HepG2 (cell line): Measurements from ENCODE around the gene CKMT2. TPM values are rescaled to one million over a fixed set of nuclear protein-coding genes. Genes with fewer than 3 reads are reported as not detected.

Experiments used
- ATAC-seq: fragments of 200-7000 bp; cut with Tn5 transposase; 3 replicates; pipeline ENCODE4 v1.9.1; 2020; ENCODE audit warnings: mild to moderate bottlenecking, moderate library complexity
- BruUV-seq: library from RNA; stranded (reverse); fragments of 400-500 nt; replicated peaks from 2 replicates; lab custom pipeline; 2021; lab: Mats Ljungman, UMichigan
- CTCF ChIA-PET: fragments of 300-600 bp; formaldehyde crosslinking; extraction: SDS; loops from one replicate; lab custom pipeline; 2021; ENCODE audit warnings: low total read pairs, inconsistent platforms, low intra/inter-chr PET ratio; lab: Yijun Ruan, JAX
- POLR2A ChIA-PET: fragments of 350-600 bp; sonication (Branson Sonifier 250); formaldehyde crosslinking; loops from one replicate; lab custom pipeline; 2020; ENCODE audit warnings: antibody characterized with exemption, inconsistent platforms; lab: Yijun Ruan, JAX
- DNase-seq: peaks from one replicate; pipeline ENCODE4 v3.0.0-alpha.2; 2015; ENCODE audit warnings: low spot score
- FAIRE-seq: peaks from 3 replicates; lab custom pipeline; 2011; peaks lifted over from hg19 to GRCh38; lab: Jason Lieb, UNC
- H2AFZ ChIP-seq: one replicate; pipeline ENCODE4 v1.6.1; 2011; ENCODE audit warnings: low read length, inconsistent platforms
- H3K27ac ChIP-seq: fragments of 300-600 bp; 3 replicates; pipeline ENCODE4 v1.8.0; 2011; ENCODE audit warnings: mixed run types, mild to moderate bottlenecking, mixed read lengths, low read length, inconsistent platforms; ENCODE audit not compliant: insufficient read depth; ENCODE audit errors: extremely low read length
- H3K27me3 ChIP-seq, 2 experiments: fragments of 200-600 bp in 1 of 2; 2 replicates in 1 of 2; 3 replicates in 1 of 2; pipeline versions ENCODE4 v1.6.0 to v1.8.0; 2011; ENCODE audit warnings: low read length in 2 of 2, mild to moderate bottlenecking in 2 of 2, moderate library complexity in 2 of 2, inconsistent platforms in 1 of 2; ENCODE audit not compliant: insufficient read depth in 2 of 2, control insufficient read depth in 1 of 2
- H3K36me3 ChIP-seq, 2 experiments: fragments of 200-600 bp in 1 of 2; replicated peaks in 1 of 2; 2 replicates in 1 of 2; 3 replicates in 1 of 2; pipeline versions ENCODE4 v1.5.1 to v1.8.0; 2011; ENCODE audit warnings: low read length in 2 of 2, inconsistent platforms in 1 of 2; ENCODE audit not compliant: insufficient read depth in 2 of 2, control insufficient read depth in 1 of 2
- H3K4me1 ChIP-seq: 2 replicates; pipeline ENCODE4 v1.5.1; 2012; ENCODE audit warnings: low read length, inconsistent platforms; ENCODE audit not compliant: insufficient read depth
- H3K4me2 ChIP-seq: 2 replicates; pipeline ENCODE4 v1.6.0; 2011; ENCODE audit warnings: low read depth, low read length, inconsistent platforms
- H3K4me3 ChIP-seq, 3 experiments: fragments of 200-600 bp in 1 of 3; sonication (generic), shearing (Covaris generic) in 1 of 3; replicated peaks in 1 of 3; 2 replicates each; pipeline ENCODE4 v1.5.1; 2011 to 2016; ENCODE audit warnings: low read length in 3 of 3, inconsistent platforms in 2 of 3, low read depth in 2 of 3, mild to moderate bottlenecking in 2 of 3, control low read depth in 1 of 3, mixed read lengths in 1 of 3; ENCODE audit not compliant: insufficient read depth in 1 of 3
- H3K79me2 ChIP-seq: one replicate; pipeline ENCODE4 v1.6.1; 2011; ENCODE audit warnings: low read length, inconsistent platforms; ENCODE audit not compliant: insufficient read depth
- H3K9ac ChIP-seq: 2 replicates; pipeline ENCODE4 v1.6.0; 2011; ENCODE audit warnings: mild to moderate bottlenecking, low read depth, low read length, inconsistent platforms; ENCODE audit not compliant: insufficient read depth
- H3K9me3 ChIP-seq: 2 replicates; pipeline ENCODE4 v1.5.1; 2012; ENCODE audit warnings: mild to moderate bottlenecking, low read length
- H4K20me1 ChIP-seq: 2 replicates; pipeline ENCODE4 v1.6.0; 2011; ENCODE audit warnings: inconsistent platforms, mild to moderate bottlenecking, low read length, moderate library complexity; ENCODE audit not compliant: insufficient read depth
- ATF6 ChIP-seq: sonication (generic); formaldehyde crosslinking; conservative IDR thresholded peaks from 2 replicates; pipeline ENCODE4 v1.4.0; 2020; ENCODE audit warnings: missing genetic modification reagents
- CBX1 ChIP-seq: IDR thresholded peaks from one replicate; pipeline ENCODE4 v1.6.1; 2016; ENCODE audit warnings: antibody characterized with exemption, low read depth
- CERS6 ChIP-seq: sonication (generic); formaldehyde crosslinking; IDR thresholded peaks from 2 replicates; pipeline ENCODE4 v1.5.0; 2020; ENCODE audit warnings: missing genetic modification reagents
- FOXC1 ChIP-seq: sonication (generic); formaldehyde crosslinking; IDR thresholded peaks from 2 replicates; pipeline ENCODE4 v1.8.0; 2022; ENCODE audit warnings: mild to moderate bottlenecking, missing genetic modification reagents, borderline replicate concordance
- HNF4G ChIP-seq, 2 experiments: sonication (generic) in 1 of 2; formaldehyde crosslinking in 1 of 2; IDR thresholded peaks; 2 replicates each; pipeline versions ENCODE4 v1.4.0 to v1.6.1; 2011 to 2020; ENCODE audit warnings: borderline replicate concordance in 2 of 2, low read depth in 2 of 2, mild to moderate bottlenecking in 2 of 2, low read length in 1 of 2, missing genetic modification reagents in 1 of 2, moderate library complexity in 1 of 2
- HOXA9 ChIP-seq: sonication (generic); formaldehyde crosslinking; IDR thresholded peaks from 2 replicates; pipeline ENCODE4 v1.8.1; 2022; ENCODE audit warnings: missing genetic modification reagents, mild to moderate bottlenecking, moderate library complexity, borderline replicate concordance
- MEIS2 ChIP-seq: sonication (generic); formaldehyde crosslinking; IDR thresholded peaks from 2 replicates; pipeline ENCODE4 v1.9.0; 2021; ENCODE audit warnings: mild to moderate bottlenecking, missing genetic modification reagents
- NCOR1 ChIP-seq: fragments of 200-600 bp; sonication (generic); IDR thresholded peaks from 2 replicates; pipeline ENCODE4 v1.7.0; 2017; ENCODE audit warnings: antibody characterized with exemption, low read length, borderline replicate concordance
- NFIB ChIP-seq: sonication (generic); formaldehyde crosslinking; IDR thresholded peaks from 2 replicates; pipeline ENCODE4 v1.9.0; 2021; ENCODE audit warnings: missing genetic modification reagents, mild to moderate bottlenecking, borderline replicate concordance
- RBAK ChIP-seq: sonication (generic); formaldehyde crosslinking; IDR thresholded peaks from 2 replicates; pipeline ENCODE4 v1.5.1; 2020; ENCODE audit warnings: mild to moderate bottlenecking, missing genetic modification reagents
- RBM22 ChIP-seq: fragments of 200-400 bp; formaldehyde crosslinking; optimal IDR thresholded peaks from 2 replicates; pipeline ENCODE3; 2017; ENCODE audit warnings: mild to moderate bottlenecking, low read length, moderate library complexity
- ZBTB38 ChIP-seq: sonication (generic); formaldehyde crosslinking; IDR thresholded peaks from 2 replicates; pipeline ENCODE4 v1.5.1; 2020; ENCODE audit warnings: mild to moderate bottlenecking, missing genetic modification reagents
- ZNF562 ChIP-seq: sonication (generic); formaldehyde crosslinking; IDR thresholded peaks from 2 replicates; pipeline ENCODE4 v1.8.0; 2022; ENCODE audit warnings: missing genetic modification reagents, borderline replicate concordance
- ZSCAN25 ChIP-seq: sonication (generic); formaldehyde crosslinking; IDR thresholded peaks from 2 replicates; pipeline ENCODE4 v1.8.0; 2022; ENCODE audit warnings: mild to moderate bottlenecking, missing genetic modification reagents
- WGBS: methylation state at CpG from one replicate; pipeline ENCODE4 v1.1.6; 2017; ENCODE audit warnings: low lambda C conversion rate; 5-methylcytosine and 5-hydroxymethylcytosine counted together
- in situ Hi-C: cut with HindIII; loops from 2 replicates; pipeline ENCODE4 v1.10.0; 2017; ENCODE audit warnings: low pct_unique_long_range_greater_than_20kb; ENCODE audit not compliant: extremely low pct_ligation_motif_present
- intact Hi-C: fragments of 100-400 bp; cut with micrococcal nuclease; formaldehyde crosslinking; loops from one replicate; pipeline ENCODE4 v1.10.0; 2022; ENCODE audit not compliant: unreplicated experiment
- polyA plus RNA-seq, 8 experiments: library from polyadenylated mRNA; depleted of rRNA in 3 of 8; stranded (reverse) in 7 of 8; unstranded in 1 of 8; fragments of >200 nt; fragmentation: Illumina TruSeq in 4 of 8; extraction: Trizol in 4 of 8; gene quantifications; 2 replicates each; pipeline versions ENCODE4 v1.2.1 to v1.2.3, GENCODE V29; 2011 to 2016; ENCODE audit warnings: low read depth in 4 of 8, missing spikeins in 1 of 8, mixed read lengths in 1 of 8; ENCODE audit not compliant: insufficient read depth in 1 of 8
- total RNA-seq, 5 experiments: library from RNA; depleted of rRNA; stranded (reverse); fragments of >200 nt; fragmentation: Illumina TruSeq; extraction: Trizol; gene quantifications; 2 replicates each; pipeline ENCODE4 v1.2.3, GENCODE V29; 2016; ENCODE audit warnings: low read depth in 1 of 5
- TF ChIP-seq, protein P1 (sequence below): sonication (generic); formaldehyde crosslinking; conservative IDR thresholded peaks from 2 replicates; pipeline ENCODE4 v1.4.0; 2020; ENCODE audit warnings: missing genetic modification reagents

Gene CKMT2
- total and polyA plus RNA-seq, 2 of the 13 experiments (the other 11 are each of a cell fraction or from before 2014, with no cell fraction given), result 1.2 to 8.8 TPM

DNA sequence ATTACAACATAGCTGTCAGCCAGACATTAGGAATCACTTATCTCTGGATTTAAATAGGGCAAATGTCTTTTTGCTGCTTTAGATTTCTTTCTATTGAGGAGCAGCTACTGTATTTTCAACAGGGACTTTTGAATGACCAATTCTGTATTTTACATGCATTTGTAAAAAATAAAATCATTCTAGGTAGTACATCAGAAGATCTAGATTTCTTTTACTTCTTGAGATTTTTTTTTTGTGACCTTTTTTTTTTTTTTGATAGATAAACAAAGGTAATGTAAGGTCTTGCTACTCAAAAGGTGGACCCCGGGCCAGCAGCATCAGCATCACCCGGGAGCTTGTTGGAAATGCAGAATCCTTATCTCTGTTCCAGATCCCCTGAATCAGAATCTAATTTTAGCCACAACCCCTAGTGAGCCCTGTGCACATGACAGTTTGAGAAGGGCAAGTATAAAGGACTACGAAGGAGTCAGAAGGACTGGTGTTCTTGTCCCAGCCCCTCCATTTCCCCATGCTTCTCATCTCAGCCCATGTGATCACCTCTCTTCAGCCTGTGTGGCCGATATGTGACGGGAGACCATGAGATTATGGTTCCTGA is 37.7 kb upstream of the CKMT2 start (continued):
- no peak for TF ChIP-seq RBAK (CRISPR knock-in tag)
- no peak for TF ChIP-seq CBX1
- no peak for TF ChIP-seq MEIS2 (CRISPR knock-in tag)
- no peak for TF ChIP-seq HNF4G (IDR thresholded peaks at IDR 0.05; ENCODE audit: borderline replicate concordance, low read depth, low read length)
- TF ChIP-seq HNF4G (CRISPR knock-in tag; IDR thresholded peaks at IDR 0.05; ENCODE audit: borderline replicate concordance, low read depth), result no peak
- TF ChIP-seq ATF6 (CRISPR knock-in tag), result no peak

GRCh38 chr5:81202655-81203054 is 30.5 kb upstream of the CKMT2 start:
- in situ Hi-C loops, result no loop called here
- ChIA-PET POLR2A (no interaction called here), CTCF (no interaction called here)
- Histone ChIP-seq H3K79me2 (no peaks in the 10 kb centered on the region), H3K4me1 (no peaks in the 10 kb centered on the region), H3K9me3 (no peaks in the 10 kb centered on the region), H4K20me1 (no peaks in the 10 kb centered on the region), H3K27me3 (no peaks in the 10 kb centered on the region), H3K36me3 (peaks cover 20 to 52% of the 10 kb centered on the region in 2 experiments), H3K27ac (no peak overlapping the region), H3K9ac (no peak overlapping the region), H3K4me2 (no peak overlapping the region), H2AFZ (no peak overlapping the region), H3K4me3 (no peak overlapping the region)
- ATAC-seq (no peak), FAIRE-seq (no peak), DNase-seq (no peak)
- TF ChIP-seq HOXA9 (CRISPR knock-in tag), result no peak
- TF ChIP-seq NFIB, result no peak
- TF ChIP-seq CERS6 (CRISPR knock-in tag), result no peak
- TF ChIP-seq ZSCAN25 (CRISPR knock-in tag), result no peak
- no peak for TF ChIP-seq FOXC1 (CRISPR knock-in tag)
- no peak for TF ChIP-seq ZBTB38 (CRISPR knock-in tag)
- TF ChIP-seq NCOR1, result no peak
- no peak for TF ChIP-seq ZNF562
- TF ChIP-seq RBM22, result no peak
- TF ChIP-seq, protein P1, sequence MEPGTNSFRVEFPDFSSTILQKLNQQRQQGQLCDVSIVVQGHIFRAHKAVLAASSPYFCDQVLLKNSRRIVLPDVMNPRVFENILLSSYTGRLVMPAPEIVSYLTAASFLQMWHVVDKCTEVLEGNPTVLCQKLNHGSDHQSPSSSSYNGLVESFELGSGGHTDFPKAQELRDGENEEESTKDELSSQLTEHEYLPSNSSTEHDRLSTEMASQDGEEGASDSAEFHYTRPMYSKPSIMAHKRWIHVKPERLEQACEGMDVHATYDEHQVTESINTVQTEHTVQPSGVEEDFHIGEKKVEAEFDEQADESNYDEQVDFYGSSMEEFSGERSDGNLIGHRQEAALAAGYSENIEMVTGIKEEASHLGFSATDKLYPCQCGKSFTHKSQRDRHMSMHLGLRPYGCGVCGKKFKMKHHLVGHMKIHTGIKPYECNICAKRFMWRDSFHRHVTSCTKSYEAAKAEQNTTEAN (CRISPR knock-in tag), result no peak
- WGBS, result 83% methylated on average over 2 of the region's 2 CpGs
- intact Hi-C loops, result no loop called here
- no TSS peak for BruUV-seq
